NCI-H345 (cell line): ENCODE measurements around the gene ORM2.
"Not testable (repeated sequence)": the region's sequence is repeated elsewhere in the genome, so short reads cannot be mapped to it uniquely, and the experiment has no call there.

Experiments
- DNase-seq: peaks from one replicate; lab custom pipeline; 2025; lab: John Stamatoyannopoulos, UW

ORM2 gene

GRCh38 chr9:114314881-114315722 is 14.6 kb upstream of the ORM2 start:
- DNase-seq: no peak

DNA sequence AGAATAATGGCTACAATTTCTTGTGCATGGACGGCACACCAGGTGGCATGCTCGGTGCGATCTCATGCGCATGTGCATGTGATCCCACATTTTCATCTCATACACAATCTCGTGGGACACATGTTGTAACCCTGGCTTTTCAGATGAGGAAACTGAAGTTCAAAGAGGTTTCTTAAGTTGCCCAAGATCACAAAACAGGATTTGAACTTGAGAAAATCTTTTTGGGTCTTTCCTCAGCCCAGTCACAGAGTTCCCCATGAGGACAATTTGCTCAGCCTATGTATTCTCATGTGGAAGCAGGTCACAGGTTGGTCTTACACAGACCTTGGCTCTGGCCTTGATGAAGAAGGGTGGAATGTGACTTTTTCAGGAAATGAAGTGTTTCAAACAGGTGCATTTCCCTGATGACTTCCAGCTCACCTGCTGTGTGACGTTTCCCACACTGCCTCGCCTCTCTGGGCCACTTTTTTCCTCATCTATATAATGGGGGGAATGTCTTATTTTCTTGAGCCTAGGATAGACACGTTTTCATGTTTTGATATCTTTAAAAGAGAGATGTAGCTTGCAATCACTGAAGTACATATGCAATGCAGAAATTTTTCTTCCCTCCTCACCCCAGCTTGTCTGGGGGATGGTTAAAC is 13.8 kb upstream of the ORM2 start:
- DNase-seq: no peak

DNA sequence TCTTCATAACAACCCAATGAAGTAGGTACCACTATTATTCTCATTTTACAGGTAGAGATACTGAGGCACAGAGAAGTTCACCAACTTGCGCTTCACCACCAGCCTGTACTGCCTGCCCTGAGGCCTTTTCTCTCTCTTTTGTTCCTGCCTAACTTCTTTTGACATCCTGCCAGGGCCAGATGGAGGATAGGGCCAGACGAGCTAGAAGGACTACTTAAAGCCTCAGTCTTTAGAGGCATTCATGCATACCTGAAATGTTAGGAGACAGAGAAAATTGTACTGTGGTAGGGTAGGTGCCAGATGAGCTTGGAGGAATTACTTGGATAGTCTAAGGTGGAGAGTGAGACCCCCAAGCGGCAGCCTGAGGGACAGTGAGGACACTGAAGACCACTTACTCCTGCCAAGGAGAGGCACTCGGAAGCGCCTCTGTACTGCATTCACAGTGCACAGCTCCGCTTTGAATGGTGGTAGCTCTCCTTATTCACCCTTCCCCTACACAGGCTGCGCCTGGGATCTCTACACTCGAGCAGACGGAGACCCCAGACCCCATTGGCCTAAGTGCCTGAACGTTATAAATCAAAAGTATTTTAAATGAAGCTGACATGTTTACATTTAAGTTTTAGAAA is 13.0 kb upstream of the ORM2 start:
- peak; percentile 40 for DNase-seq

GRCh38 chr9:114317665-114318357 is 11.9 kb upstream of the ORM2 start:
- no peak for DNase-seq

DNA sequence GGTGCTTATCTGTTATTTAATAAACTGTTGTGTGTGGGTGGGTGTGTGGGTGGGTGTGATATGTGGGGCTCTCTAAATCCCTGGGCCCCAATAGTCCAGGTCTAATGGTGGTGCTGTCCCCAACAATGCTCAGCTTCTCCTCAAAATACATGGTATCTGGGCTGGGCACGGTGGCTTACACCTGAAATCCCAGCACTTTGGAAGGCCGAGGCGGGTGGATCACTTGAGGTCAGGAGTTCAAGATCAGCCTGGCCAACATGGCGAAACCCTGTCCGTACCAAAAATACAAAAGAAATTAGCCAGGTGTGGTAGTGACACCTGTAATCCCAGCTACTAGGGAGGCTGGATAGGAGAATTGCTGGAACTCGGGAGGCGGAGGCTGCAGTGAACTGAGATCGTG is 11.3 kb upstream of the ORM2 start:
- no peak for DNase-seq

- peak; percentile 53 for DNase-seq
Measured at GRCh38 chr9:114319147-114319546, 10.5 kb upstream of the ORM2 start.

DNA sequence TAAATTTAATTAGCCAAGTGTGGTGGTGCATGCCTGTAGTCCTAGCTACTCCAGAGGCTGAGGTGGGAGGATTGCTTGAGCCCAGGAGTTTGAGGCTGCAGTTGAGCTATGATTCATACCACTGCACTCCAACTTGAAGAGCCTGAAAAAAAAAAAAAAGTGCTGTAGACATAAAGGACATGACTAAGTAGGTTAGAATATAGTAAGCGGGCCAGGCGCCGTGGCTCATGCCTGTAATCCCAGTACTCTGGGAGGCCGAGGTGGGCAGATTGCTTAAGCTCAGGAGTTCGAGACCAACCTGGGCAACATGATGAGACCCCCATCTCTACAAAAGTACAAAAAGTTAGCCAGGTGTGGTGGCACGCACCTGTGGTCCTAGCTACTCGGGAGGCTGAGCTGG is 9.0 kb upstream of the ORM2 start:
- not testable (repeated sequence) for DNase-seq

GRCh38 chr9:114321759-114322158 is 7.9 kb upstream of the ORM2 start:
- no peak for DNase-seq

- not testable (repeated sequence) for DNase-seq
Measured at GRCh38 chr9:114322160-114322818, 7.4 kb upstream of the ORM2 start.

DNA sequence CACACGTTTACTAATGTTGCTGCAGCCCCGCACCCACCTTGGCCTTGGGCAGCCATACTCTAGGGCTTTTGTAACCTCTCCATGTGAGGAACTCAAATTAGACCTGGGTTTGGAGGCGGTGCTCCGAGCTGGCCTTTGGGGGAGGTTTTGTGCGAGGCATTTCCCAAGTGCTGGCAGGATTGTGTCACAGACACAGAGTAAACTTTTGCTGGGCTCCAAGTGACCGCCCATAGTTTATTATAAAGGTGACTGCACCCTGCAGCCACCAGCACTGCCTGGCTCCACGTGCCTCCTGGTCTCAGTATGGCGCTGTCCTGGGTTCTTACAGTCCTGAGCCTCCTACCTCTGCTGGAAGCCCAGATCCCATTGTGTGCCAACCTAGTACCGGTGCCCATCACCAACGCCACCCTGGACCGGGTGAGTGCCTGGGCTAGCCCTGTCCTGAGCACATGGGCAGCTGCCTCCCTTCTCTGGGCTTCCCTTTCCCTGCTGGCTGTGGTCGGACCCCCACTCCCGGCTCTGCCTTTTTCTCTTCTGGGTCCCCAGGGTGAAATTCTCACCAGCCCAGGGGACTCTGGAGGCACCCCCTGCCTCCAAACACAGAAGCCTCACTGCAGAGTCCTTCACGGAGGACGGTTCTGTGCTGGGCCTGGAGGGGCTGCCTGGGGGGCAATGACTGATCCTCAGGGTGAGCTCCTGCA is 6.7 kb upstream of the ORM2 start, which contains the start of gene ORM1:
Gene ORM1, plus strand, starts transcription at position 268 of the 701 bp plus-strand sequence. Its CDS starts 36 bp downstream, at position 304.
- DNase-seq: not testable (repeated sequence)

DNA sequence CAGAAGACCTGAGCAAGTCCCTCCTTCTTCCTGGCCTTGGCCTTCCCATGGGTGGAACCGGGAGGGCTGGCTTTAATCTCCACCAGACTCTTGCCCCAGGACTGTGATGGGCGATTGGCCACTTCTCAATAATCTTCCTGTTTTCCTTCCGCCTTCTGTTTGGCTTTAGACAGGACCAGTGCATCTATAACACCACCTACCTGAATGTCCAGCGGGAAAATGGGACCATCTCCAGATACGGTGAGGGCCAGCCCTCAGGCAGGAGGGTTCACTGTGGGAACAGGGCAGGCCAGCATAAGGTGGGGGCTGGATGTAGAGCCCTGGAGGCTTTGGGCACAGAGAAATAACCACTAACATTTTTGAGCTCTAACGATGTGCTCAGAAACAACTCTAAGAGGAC is 5.8 kb upstream of the ORM2 start:
- DNase-seq: not testable (repeated sequence)

DNA sequence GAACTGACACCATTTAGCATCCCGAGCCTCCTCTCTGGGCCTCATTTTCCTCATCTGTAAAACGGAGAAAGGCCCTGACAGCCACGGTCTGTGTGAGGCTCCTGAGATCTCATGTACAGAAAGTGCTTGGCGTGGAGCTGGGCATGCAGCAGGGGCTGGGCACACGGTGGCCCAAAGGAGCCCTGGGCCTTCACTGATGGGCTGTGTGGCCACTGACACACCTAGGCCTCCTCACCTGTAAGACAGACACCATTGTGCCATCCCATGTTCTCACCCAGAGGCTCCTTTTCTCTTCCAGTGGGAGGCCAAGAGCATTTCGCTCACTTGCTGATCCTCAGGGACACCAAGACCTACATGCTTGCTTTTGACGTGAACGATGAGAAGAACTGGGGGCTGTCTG is 5.2 kb upstream of the ORM2 start:
- no peak for DNase-seq

DNA sequence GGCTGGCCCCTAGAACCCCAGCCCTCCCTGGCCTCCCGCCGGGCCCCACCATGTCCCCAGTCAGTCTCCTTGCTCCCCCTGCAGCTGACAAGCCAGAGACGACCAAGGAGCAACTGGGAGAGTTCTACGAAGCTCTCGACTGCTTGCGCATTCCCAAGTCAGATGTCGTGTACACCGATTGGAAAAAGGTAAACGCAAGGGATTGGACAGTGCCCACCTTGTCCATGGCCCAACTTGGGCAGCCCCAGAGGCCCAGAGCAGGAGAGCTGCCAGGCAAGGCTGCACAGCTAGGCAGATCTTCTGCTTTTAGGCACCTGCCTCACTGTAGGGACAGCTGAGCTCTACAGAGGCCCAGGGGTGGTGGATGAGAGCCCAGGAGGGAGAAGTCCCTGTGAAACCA is 4.7 kb upstream of the ORM2 start:
- DNase-seq: not testable (repeated sequence)

GRCh38 chr9:114325684-114326254 is 3.9 kb upstream of the ORM2 start:
- DNase-seq: not testable (repeated sequence)

- DNase-seq: no peak
Measured at GRCh38 chr9:114327749-114328148, 1.9 kb upstream of the ORM2 start.

- not testable (repeated sequence) for DNase-seq
Measured at GRCh38 chr9:114328357-114328820, 1.3 kb upstream of the ORM2 start.

- DNase-seq: not testable (repeated sequence)
Measured at GRCh38 chr9:114328937-114329624, 588 bp upstream of the ORM2 start.

GRCh38 chr9:114330636-114331035 is 967 bp downstream of the ORM2 start:
- no peak for DNase-seq

GRCh38 chr9:114331229-114332195 is 1.8 kb downstream of the ORM2 start:
- DNase-seq: not testable (repeated sequence)
